ENCODE results near the gene MAEA.

The MAEA gene

DNA sequence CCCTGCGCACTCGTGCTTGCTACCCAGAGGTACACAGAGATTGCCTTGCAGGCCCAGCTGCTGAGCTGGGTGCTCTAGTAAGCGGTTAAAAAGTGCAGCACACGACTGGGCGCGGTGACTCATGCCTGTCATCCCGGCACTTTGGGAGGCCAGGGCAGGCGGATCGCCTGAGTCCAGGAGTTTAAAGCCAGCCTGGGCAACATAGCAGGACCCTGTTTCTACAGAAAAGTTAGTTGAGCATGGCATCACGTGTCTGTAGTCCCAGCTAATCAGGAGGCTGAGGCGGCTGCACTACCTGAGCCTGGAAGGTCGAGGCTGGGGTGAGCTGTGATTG, 62.8 kb downstream of the MAEA start:
- Histone ChIP-seq H3K9me3 (ENCODE audit: insufficient read depth, low read length, severe bottlenecking) (no peaks in the 10 kb centered on the region), H3K27me3 (ENCODE audit: insufficient read depth, low read length, poor library complexity) (no peaks in the 10 kb centered on the region), H3K9ac (ENCODE audit: low read depth, low read length) (no peak overlapping the region), H3K36me3 (ENCODE audit: insufficient read depth, low read length) (peaks cover 53% of the 10 kb centered on the region), H2AFZ (ENCODE audit: low read depth, low read length) (no peak overlapping the region), H3K4me3 (ENCODE audit: low read depth in 1 of 2, low read length in 2 of 2) (no peak overlapping the region), H3K4me2 (ENCODE audit: insufficient read depth, low read length) (no peak overlapping the region), H3K4me1 (ENCODE audit: insufficient read depth, low read length) (peaks cover 32% of the 10 kb centered on the region), H3K27ac (ENCODE audit: low read length) (no peak overlapping the region), H3K79me2 (ENCODE audit: insufficient read depth, low read length) (peaks cover 20% of the 10 kb centered on the region), H4K20me1 (ENCODE audit: insufficient read depth, low read length) (peaks cover 13% of the 10 kb centered on the region)
- DNase-seq = no peak
- ATAC-seq (ENCODE audit: insufficient read depth, low read depth) = no peak
- TF ChIP-seq EZH2 (IDR thresholded peaks at IDR 0.05; ENCODE audit: borderline replicate concordance, low read depth, low read length, severe bottlenecking) = no peak
- TF ChIP-seq CTCF (IDR thresholded peaks at IDR 0.05; ENCODE audit: borderline replicate concordance, extremely low read depth, low read length, poor library complexity, severe bottlenecking) = no peak

DNA sequence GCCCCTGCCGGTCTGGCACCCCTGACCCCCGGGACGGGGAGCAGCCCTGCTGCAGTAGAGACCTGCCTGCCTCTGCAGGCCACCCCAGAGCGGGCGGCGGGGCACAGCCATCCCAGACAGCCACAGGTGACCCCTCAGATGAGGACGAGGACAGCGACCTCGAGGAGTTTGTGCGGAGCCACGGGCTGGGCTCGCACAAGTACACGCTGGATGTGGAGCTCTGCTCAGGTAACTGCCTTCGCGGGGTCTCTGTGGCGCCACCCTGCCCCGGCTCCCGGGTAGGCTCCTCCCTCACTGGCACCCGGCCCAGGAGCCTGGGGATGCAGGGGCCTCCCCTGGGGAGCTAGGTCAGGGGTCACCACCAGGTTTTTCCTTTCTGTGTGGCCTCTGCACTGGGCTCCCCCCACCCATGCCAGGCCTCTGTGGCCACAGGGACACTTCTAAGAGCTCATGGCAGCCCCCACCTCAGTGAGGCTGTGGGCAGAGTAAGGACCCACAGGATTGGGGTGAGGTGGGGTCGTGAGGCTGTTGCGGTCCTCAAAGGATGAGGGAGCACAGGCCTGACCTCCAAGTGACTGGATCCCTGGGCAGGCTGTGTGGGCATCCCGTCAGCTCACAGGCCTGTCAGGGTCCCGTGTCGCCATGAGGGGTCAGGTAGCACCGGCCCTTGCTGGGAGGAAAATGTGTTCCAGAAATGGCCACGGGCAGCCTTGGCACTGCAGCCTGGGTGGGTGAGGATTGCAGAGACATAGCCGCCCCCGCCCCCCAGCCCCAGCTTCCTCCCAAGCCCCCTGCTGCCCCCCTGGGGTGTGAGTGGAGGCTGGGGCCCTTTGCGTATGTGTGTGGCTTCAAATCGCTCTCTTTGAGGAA, 63.7 kb downstream of the MAEA start:
- DNase-seq = no peak
- Histone ChIP-seq H3K36me3 (ENCODE audit: insufficient read depth, low read length) (peaks cover 56% of the 10 kb centered on the region), H3K27ac (ENCODE audit: low read length) (no peak overlapping the region)

DNA sequence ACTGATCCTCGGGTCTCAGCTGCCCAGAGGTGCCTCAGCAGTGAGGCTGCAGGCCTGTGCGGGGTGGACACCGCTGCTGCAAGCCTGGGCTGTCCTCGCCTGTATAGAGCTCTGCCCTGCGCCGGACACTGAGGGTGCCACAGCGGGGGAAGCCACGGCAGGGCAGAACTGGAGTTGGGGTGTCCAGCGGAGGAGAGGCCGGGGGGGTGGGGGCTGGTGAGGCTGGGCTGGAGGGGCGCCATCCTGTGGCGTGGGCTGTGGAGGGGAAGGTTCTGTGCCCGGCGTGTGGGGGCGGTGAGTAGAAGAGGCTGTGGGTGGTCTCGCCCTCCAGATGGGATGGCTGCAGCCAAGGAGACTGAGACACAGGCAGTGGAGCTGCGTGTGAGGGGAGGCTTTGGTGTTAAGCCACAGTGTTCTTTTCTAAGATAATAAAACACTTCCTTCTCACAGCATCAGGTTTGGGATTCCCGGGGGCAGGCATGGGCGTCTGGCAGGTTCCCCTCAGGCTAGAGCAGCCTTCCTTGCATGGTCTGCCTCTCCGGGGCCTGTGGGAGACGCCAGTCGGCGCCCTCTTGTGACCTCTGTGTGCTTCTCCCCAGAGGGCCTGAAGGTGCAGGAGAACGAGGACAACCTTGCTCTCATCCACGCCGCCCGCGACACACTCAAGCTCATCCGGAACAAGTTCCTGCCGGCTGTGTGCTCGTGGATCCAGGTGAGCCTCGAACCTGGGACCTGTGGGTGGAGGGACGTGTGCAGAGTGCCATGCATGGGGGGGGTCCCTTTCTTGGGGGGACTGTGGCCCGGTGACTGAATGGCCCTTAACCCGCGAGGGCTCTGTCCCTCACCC, 64.7 kb downstream of the MAEA start:
- Histone ChIP-seq H3K9me3 (ENCODE audit: insufficient read depth, low read length, severe bottlenecking) (no peaks in the 10 kb centered on the region), H3K4me1 (ENCODE audit: insufficient read depth, low read length) (peaks cover 14% of the 10 kb centered on the region), H4K20me1 (ENCODE audit: insufficient read depth, low read length) (peaks cover 17% of the 10 kb centered on the region), H3K27me3 (ENCODE audit: insufficient read depth, low read length, poor library complexity) (no peaks in the 10 kb centered on the region), H3K36me3 (ENCODE audit: insufficient read depth, low read length) (peaks cover 56% of the 10 kb centered on the region), H3K4me2 (ENCODE audit: insufficient read depth, low read length) (no peak overlapping the region; the same call in 1 of the 2 replicates), H3K79me2 (ENCODE audit: insufficient read depth, low read length) (peaks cover 6% of the 10 kb centered on the region; the same call in 1 of the 2 replicates), H2AFZ (ENCODE audit: low read depth, low read length) (no peak overlapping the region), H3K9ac (ENCODE audit: low read depth, low read length) (no peak overlapping the region), H3K4me3 (ENCODE audit: low read depth in 1 of 2, low read length in 2 of 2) (no peak overlapping the region), H3K27ac (ENCODE audit: low read length) (no peak overlapping the region)
- ATAC-seq (ENCODE audit: insufficient read depth, low read depth) = no peak
- no peak for DNase-seq
- no peak for TF ChIP-seq EZH2 (IDR thresholded peaks at IDR 0.05; ENCODE audit: borderline replicate concordance, low read depth, low read length, severe bottlenecking)
- TF ChIP-seq CTCF (IDR thresholded peaks at IDR 0.05; ENCODE audit: borderline replicate concordance, extremely low read depth, low read length, poor library complexity, severe bottlenecking) = peak; percentile 25

More for the DNA sequence above, 63.7 kb downstream of the MAEA start:
- Histone ChIP-seq H3K4me3 (ENCODE audit: low read depth in 1 of 2, low read length in 2 of 2) (no peak overlapping the region), H4K20me1 (ENCODE audit: insufficient read depth, low read length) (peaks cover 17% of the 10 kb centered on the region), H3K27me3 (ENCODE audit: insufficient read depth, low read length, poor library complexity) (no peaks in the 10 kb centered on the region), H3K9me3 (ENCODE audit: insufficient read depth, low read length, severe bottlenecking) (no peaks in the 10 kb centered on the region), H3K79me2 (ENCODE audit: insufficient read depth, low read length) (peaks cover 11% of the 10 kb centered on the region; the same call in 1 of the 2 replicates), H3K9ac (ENCODE audit: low read depth, low read length) (no peak overlapping the region), H3K4me1 (ENCODE audit: insufficient read depth, low read length) (peaks cover 24% of the 10 kb centered on the region), H3K4me2 (ENCODE audit: insufficient read depth, low read length) (no peak overlapping the region), H2AFZ (ENCODE audit: low read depth, low read length) (no peak overlapping the region)
- TF ChIP-seq EZH2 (IDR thresholded peaks at IDR 0.05; ENCODE audit: borderline replicate concordance, low read depth, low read length, severe bottlenecking) (no peak), CTCF (IDR thresholded peaks at IDR 0.05; ENCODE audit: borderline replicate concordance, extremely low read depth, low read length, poor library complexity, severe bottlenecking) (no peak)
- no peak for ATAC-seq (ENCODE audit: insufficient read depth, low read depth)
